Measurements from ENCODE around the gene DENND1C. TPM values are rescaled to one million over a fixed set of nuclear protein-coding genes. Genes with fewer than 3 reads are reported as not detected.
A peak's percentile ranks its signal among the peaks of the same experiment; 100 is the strongest.

The DENND1C gene
- polyA plus RNA-seq, 3 donors = 11.2 to 60.2 (median 20.5) TPM

DNA sequence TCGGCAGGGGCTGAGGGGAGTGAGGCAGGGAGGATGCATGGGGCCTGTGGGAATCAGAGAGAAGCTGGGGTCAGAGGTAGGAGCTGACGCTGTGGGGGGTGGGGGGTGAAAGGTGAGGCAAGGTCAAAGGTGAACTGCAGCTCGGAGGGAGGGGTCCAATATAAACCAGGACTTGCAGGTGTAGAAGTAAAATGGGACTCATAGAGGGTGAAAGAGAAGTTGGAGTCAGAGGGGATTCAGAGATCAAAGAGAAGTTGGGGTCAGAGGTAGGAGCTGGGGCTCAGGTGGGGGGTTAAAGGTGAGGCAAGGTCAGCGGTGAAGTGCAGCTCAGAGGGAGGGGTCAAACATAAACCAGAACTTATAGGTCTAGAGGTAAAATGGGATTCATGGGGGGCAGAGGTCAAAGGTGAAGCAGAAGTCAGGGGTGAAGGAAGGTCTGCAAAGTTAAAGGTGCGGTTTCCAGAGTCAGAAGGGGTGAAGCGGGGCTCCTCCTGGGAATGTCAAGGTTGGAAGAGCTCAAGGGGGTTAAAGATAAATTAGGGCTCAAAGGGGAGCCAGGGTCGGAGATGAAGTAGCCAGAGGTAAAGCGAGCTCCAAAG, 12.9 kb upstream of the DENND1C start:
- 93% methylated on average over 8 of the region's 8 CpGs for WGBS (ENCODE audit: insufficient coverage)
- H3K27ac Mint-ChIP-seq = no peak overlapping the region
- no peak overlapping the region for H3K9ac ChIP-seq (ENCODE audit: insufficient read depth, low read length, poor library complexity, severe bottlenecking)

DNA sequence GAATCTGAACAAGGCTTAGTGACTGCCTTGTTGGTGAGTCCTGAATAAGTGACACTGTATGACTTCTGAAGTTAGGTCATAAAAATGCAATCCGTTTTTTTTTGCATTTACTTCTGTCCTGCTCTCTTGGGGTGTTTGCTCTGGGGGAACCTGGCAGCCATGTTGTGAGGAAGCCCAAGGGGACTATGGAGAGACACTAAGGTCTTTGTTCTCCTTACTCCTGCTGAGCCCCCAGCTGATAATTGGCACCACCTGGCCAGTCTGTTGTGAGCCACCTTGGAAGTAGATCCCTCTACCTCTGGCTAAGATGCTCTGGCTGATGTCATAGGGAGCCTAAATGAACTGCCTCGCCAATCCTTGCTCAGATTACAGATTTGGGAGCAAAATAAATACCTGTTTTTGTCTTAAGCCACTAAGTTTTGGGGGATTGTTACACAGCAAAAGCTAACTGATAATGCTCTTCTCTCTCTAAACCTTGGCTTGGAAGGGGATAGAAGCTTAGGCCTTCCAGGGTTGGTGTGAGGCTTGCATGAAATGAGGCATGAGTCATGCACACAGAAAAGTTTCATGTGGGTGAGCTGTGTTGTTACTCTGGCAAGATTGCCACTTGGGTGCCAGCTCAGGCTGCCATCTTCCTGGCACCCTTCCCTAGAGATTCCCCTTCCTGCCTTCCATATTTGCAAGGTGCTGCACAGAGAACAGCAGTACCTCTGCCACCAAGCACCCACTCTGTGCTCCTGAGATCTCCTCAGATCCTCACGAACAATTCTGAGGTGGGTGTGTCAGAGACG, 10.4 kb upstream of the DENND1C start:
- no peak overlapping the region for H3K4me3 Mint-ChIP-seq

More for the DNA sequence above, 12.9 kb upstream of the DENND1C start:
- Histone ChIP-seq H3K4me3 (replicated peaks in 1 of 3; ENCODE audit: low read depth in 2 of 3, low read length in 3 of 3) (no peak overlapping the region), H3K4me1 (ENCODE audit: control insufficient read depth in 1 of 2, insufficient read depth in 2 of 2, low read length in 2 of 2) (peaks cover 13 to 15% of the 10 kb centered on the region in 2 donors), H3K27me3 (ENCODE audit: control insufficient read depth in 2 of 2, insufficient read depth in 2 of 2, low read length in 2 of 2) (peaks cover 0 to 2% of the 10 kb centered on the region in 2 donors), H2AFZ (ENCODE audit: insufficient read depth, low read depth, low read length, poor library complexity, severe bottlenecking) (no peak overlapping the region), H3K36me3 (replicated peaks in 1 of 2; ENCODE audit: control insufficient read depth in 1 of 2, insufficient read depth in 2 of 2, low read length in 2 of 2) (no peaks in the 10 kb centered on the region), H3K4me2 (replicated peaks; ENCODE audit: extremely low read depth, low read length, poor library complexity, severe bottlenecking) (no peak overlapping the region), H3K27ac (ENCODE audit: low read depth in 1 of 2, low read length in 2 of 2) (no peak overlapping the region), H3K79me2 (ENCODE audit: insufficient read depth, low read length) (no peaks in the 10 kb centered on the region), H3K9me3 (replicated peaks in 1 of 2; ENCODE audit: control insufficient read depth in 1 of 2, insufficient read depth in 1 of 2, low read length in 2 of 2) (peaks cover 10 to 11% of the 10 kb centered on the region in 2 donors), H4K20me1 (ENCODE audit: insufficient read depth, low read length) (no peaks in the 10 kb centered on the region)
- Mint-ChIP-seq H3K4me1 (peaks cover 22% of the 10 kb centered on the region), H3K9me3 (peaks cover 8 to 16% (median 9%) of the 10 kb centered on the region in 7 donors), H3K4me3 (no peak overlapping the region), H3K36me3 (peaks cover 0 to 3% of the 10 kb centered on the region in 2 donors), H3K27me3 (ENCODE audit: low read depth in 3 of 3) (peaks cover 5 to 18% (median 15%) of the 10 kb centered on the region in 3 donors)
- TF ChIP-seq, protein P1, sequence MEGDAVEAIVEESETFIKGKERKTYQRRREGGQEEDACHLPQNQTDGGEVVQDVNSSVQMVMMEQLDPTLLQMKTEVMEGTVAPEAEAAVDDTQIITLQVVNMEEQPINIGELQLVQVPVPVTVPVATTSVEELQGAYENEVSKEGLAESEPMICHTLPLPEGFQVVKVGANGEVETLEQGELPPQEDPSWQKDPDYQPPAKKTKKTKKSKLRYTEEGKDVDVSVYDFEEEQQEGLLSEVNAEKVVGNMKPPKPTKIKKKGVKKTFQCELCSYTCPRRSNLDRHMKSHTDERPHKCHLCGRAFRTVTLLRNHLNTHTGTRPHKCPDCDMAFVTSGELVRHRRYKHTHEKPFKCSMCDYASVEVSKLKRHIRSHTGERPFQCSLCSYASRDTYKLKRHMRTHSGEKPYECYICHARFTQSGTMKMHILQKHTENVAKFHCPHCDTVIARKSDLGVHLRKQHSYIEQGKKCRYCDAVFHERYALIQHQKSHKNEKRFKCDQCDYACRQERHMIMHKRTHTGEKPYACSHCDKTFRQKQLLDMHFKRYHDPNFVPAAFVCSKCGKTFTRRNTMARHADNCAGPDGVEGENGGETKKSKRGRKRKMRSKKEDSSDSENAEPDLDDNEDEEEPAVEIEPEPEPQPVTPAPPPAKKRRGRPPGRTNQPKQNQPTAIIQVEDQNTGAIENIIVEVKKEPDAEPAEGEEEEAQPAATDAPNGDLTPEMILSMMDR (IDR thresholded peaks at IDR 0.05) = no peak
- DNase-seq = no peak
- intact Hi-C loops (cut with micrococcal nuclease) = no loop called here

More for the DNA sequence above, 10.4 kb upstream of the DENND1C start:
- TF ChIP-seq, protein P1 (IDR thresholded peaks at IDR 0.05) = no peak
- H3K9ac ChIP-seq (ENCODE audit: insufficient read depth, low read length, poor library complexity, severe bottlenecking) = no peak overlapping the region
- peak overlapping the region in 1 of 7 donors; percentile 35 for H3K27ac Mint-ChIP-seq
- intact Hi-C loops (cut with micrococcal nuclease) = no loop called here
- no peaks in the 10 kb centered on the region for H3K36me3 ChIP-seq (replicated peaks in 1 of 2; ENCODE audit: control insufficient read depth in 1 of 2, insufficient read depth in 2 of 2, low read length in 2 of 2)
- DNase-seq = no peak
- no peaks in the 10 kb centered on the region for H3K27me3 ChIP-seq (ENCODE audit: control insufficient read depth in 2 of 2, insufficient read depth in 2 of 2, low read length in 2 of 2)
- no peak overlapping the region for H3K4me3 ChIP-seq (replicated peaks in 1 of 3; ENCODE audit: low read depth in 2 of 3, low read length in 3 of 3)
- peaks cover 8% of the 10 kb centered on the region for H3K4me1 Mint-ChIP-seq
- peaks cover 9 to 17% (median 10%) of the 10 kb centered on the region in 7 donors for H3K9me3 Mint-ChIP-seq
- H3K27ac ChIP-seq (ENCODE audit: low read depth in 1 of 2, low read length in 2 of 2) = no peak overlapping the region
- H3K27me3 Mint-ChIP-seq (ENCODE audit: low read depth in 3 of 3) = peaks cover 1 to 10% (median 9%) of the 10 kb centered on the region in 3 donors
- WGBS (ENCODE audit: insufficient coverage) = no CpG with 5 or more reads among the region's 4 CpGs
- peaks cover 0 to 3% of the 10 kb centered on the region in 2 donors for H3K36me3 Mint-ChIP-seq
- no peaks in the 10 kb centered on the region for H3K79me2 ChIP-seq (ENCODE audit: insufficient read depth, low read length)
- no peak overlapping the region for H2AFZ ChIP-seq (ENCODE audit: insufficient read depth, low read depth, low read length, poor library complexity, severe bottlenecking)
- H3K4me2 ChIP-seq (replicated peaks; ENCODE audit: extremely low read depth, low read length, poor library complexity, severe bottlenecking) = no peak overlapping the region
- peaks cover 10 to 11% of the 10 kb centered on the region in 2 donors for H3K9me3 ChIP-seq (replicated peaks in 1 of 2; ENCODE audit: control insufficient read depth in 1 of 2, insufficient read depth in 1 of 2, low read length in 2 of 2)
- no peaks in the 10 kb centered on the region for H4K20me1 ChIP-seq (ENCODE audit: insufficient read depth, low read length)
- H3K4me1 ChIP-seq (ENCODE audit: control insufficient read depth in 1 of 2, insufficient read depth in 2 of 2, low read length in 2 of 2) = no peaks in the 10 kb centered on the region

All from CD14-positive monocyte (primary cell).